GM10847 (cell line): ENCODE results near the gene MX2.

Source experiments
- POLR2A ChIP-seq: IDR thresholded peaks from 2 replicates; pipeline ENCODE4 v1.6.1; 2011; ENCODE audit not compliant: insufficient read length; ENCODE audit errors: extremely low read depth

MX2 gene

DNA sequence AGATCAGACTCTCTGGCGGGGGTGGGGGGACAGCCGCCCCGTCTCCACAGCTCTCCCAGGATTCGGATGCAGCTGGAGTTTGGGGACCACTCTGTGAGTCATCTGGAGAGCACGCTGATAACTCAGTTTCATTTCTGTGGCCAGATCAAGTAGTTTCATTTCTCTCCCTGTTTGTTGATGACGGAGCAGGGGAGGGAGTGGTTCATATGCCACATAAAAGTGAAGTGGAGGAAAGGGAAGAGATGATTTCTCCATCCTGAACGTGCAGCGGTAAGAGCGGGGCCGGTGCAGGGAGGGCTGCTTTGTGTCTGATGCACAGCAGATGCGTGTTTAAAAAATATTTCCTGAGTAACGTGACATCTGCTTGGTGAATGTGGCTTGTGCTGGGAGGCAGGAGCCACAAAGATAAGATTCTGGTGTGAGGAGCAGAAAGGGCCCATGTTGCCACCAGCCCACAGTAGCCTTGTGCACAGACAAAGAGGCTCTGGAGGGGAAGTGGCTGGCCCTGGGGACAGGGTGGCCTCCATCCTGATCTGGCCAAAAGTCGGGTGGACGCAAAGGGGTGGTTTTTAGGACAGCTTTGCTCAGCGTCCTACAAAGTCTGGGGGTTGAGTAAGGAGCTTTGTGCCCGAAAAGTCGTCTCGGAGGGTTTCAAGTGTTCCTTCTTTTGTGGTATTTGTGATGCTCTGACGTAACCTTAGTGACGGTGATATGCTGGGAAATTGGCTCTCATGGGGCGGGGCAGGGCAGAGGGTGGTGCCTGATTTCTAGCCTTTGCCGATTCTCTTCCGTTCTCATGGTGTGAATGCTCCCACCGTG is at the start of gene MX2:
Gene MX2 (plus strand): TSS at position 242 of the 819 bp plus-strand sequence. CDS start 14,880 bp downstream, outside the sequence.
- peak; percentile 53 for TF ChIP-seq POLR2A

DNA sequence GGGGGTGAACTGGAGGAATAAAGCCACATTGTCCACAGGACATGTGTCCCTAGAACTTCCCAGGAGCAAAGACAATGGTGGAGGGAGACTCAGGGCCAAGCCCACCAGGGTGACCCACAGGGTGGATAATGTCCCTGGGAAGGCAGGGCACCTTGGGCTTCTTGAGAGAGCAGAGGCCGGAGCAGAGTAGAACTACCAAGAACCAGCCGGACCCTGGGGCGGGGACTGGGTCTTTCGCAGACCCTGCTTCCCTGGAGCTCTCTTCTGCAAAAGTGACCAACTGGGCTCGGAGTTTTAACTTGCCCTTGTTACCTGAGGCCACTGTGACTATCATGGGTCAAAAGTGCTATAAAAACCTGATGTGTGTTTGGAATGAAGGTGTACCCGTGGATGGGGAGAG is 46.1 kb upstream of the MX2 start:
- no peak for TF ChIP-seq POLR2A

GRCh38 chr21:41316200-41317062 is 45.4 kb upstream of the MX2 start, which contains the start of gene FAM3B:
FAM3B (plus strand) TSS chr21:41316801; CDS start chr21:41316880, 79 bp downstream.
- no peak for TF ChIP-seq POLR2A

DNA sequence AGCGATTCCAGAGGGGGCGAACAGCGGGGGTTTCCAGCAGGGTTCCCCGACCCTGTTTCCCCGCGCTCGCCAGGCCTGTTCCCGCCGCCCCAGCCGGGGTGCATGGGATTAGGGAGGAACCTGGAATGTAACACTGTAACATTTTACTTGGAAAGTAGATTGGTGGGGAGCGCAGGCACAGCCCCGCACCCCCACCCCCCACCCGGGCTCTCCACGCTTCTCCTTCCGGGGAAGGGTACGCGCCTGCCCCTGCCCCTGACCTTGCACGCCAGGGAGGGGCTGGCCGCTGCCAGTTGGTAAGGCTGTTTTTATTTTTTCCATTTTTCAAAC is 44.8 kb upstream of the MX2 start:
- no peak for TF ChIP-seq POLR2A

DNA sequence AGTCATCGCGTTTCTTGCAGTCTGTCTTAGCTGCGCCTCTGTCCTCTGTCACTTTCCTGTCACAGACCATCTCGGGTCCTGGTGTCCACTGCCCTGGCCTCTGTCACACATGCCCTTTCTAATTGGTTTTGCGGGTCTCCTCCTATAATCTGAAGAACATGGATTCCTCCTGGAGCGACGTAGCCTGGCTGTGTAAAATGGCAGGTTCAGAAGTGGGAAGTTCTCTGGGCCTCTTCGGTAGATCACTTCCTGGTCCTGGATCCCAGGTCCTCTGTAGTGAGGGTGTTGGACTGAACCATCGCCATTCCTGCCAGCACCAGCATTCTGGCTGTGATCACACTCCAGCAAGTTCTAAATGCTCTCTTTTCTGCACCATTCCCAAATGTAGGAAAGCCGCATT is 44.4 kb upstream of the MX2 start:
- no peak for TF ChIP-seq POLR2A

GRCh38 chr21:41318218-41318617 is 43.6 kb upstream of the MX2 start:
- TF ChIP-seq POLR2A, result no peak

DNA sequence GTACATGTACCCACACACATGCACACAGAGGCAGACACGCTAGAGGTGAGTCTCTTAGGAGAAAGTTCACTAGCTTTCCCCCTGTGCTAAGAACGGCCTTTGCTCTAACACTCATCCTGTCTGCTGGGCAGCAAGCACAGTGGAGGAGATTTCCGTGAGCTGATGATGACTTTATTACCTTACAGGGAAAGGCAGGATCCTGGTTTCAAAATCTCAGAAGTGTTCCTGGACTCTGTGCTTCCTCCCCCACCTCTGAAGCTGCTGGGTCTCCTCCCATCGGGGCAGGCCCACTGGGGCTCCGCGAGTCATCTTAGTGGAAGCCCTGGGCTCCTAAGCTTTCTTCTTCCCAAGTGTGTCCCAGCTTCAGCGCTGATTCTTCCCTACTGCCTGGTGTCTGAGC is 42.6 kb upstream of the MX2 start:
- no peak for TF ChIP-seq POLR2A

DNA sequence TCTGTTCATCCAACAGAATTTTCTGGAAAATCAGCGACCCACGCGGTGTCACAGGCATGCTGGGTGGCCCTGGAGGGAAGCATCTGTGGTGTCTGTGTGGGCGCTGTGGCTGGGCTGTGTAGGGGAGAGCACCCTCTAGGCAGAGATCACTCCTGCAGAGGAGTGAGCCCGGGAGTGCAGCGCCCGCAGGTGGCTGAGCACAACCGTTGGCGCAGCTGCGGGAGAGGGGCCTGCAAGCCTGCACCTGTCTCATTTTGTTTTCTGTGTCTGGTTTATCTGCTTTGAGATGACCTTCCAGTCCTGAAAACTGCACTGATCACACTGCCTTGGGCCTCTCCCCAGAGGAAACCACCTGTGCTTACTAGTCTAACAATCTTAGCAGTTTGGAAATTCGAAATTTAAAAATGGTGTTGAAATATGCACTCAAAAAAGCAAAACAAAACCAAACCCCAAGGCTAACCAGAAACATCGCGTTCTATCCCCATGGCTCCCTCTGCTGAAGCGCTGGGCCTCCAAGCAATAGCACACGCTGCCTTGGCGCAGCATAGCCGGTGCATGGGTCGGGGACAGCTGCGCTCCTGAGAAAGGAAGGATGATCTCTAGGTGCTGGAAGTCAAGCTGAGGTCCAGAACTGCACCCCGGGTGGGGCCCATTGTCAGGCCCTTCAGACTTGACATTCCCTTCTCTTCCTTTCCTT is 40.5 kb upstream of the MX2 start:
- no peak for TF ChIP-seq POLR2A

DNA sequence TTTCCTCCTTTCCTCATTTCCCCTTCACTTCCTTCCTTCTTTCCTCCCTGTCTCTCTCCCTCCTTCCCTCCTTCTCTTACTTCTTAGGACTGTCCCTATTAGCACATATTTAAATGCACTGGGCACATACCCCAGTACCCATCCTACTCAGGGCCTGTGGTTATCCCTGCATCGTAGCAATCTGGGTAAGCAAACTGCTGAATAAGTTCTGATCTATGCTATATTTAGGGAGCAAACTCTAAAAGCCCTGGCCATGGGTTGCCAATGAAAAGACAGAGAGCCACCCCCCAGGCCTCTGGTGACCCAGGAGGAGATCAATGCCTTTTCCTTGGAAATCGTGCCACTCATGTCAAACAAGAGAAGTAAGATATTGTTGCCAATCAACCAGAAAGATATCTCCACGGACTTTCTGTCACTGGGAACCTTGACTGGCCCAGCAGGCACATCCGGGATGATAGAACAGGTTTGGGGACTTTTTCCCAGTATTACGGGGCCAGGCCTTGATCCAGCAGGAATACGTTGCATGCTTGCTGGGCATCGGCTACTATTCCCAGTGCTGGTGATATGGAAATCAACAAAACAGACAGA is 39.8 kb upstream of the MX2 start:
- no peak for TF ChIP-seq POLR2A

- TF ChIP-seq POLR2A, result no peak
Measured at GRCh38 chr21:41322496-41323382, 39.1 kb upstream of the MX2 start.

- TF ChIP-seq POLR2A, result no peak
Measured at GRCh38 chr21:41325138-41325912, 36.5 kb upstream of the MX2 start.

GRCh38 chr21:41326414-41327080 is 35.3 kb upstream of the MX2 start:
- no peak for TF ChIP-seq POLR2A

GRCh38 chr21:41327753-41328152 is 34.1 kb upstream of the MX2 start:
- TF ChIP-seq POLR2A, result no peak
